SK-N-SH treated with all-trans-retinoic acid at 6 μM for 48 hours (cell line): ENCODE data around the gene SPG7.

Source experiments
- ATAC-seq: fragments of 200-7000 bp; cut with Tn5 transposase; 3 replicates; pipeline ENCODE4 v1.9.1; 2020; ENCODE audit warnings: mild to moderate bottlenecking, moderate library complexity
- ARNTL ChIP-seq: fragments of 450-650 bp; formaldehyde crosslinking; IDR thresholded peaks from 2 replicates; pipeline ENCODE4 v1.5.0; 2020; ENCODE audit warnings: low read depth, mild to moderate bottlenecking, moderate library complexity, borderline replicate concordance
- BACH2 ChIP-seq: fragments of 250-450 bp; sonication (Bioruptor Pico); IDR thresholded peaks from 2 replicates; pipeline ENCODE4 v1.9.0; 2021; ENCODE audit warnings: mild to moderate bottlenecking, borderline replicate concordance
- CREB5 ChIP-seq: fragments of 250-450 bp; sonication (Bioruptor Pico); IDR thresholded peaks from 2 replicates; pipeline ENCODE4 v1.5.1; 2020; ENCODE audit warnings: low read depth, mild to moderate bottlenecking, moderate library complexity
- CSDC2 ChIP-seq: fragments of 250-450 bp; sonication (Bioruptor Pico); IDR thresholded peaks from 2 replicates; pipeline ENCODE4 v1.5.0; 2020; ENCODE audit warnings: mild to moderate bottlenecking, moderate library complexity
- ESRRG ChIP-seq: fragments of 250-450 bp; sonication (Bioruptor Pico); IDR thresholded peaks from 2 replicates; pipeline ENCODE4 v1.6.1; 2021; ENCODE audit warnings: mild to moderate bottlenecking
- GLIS3 ChIP-seq: fragments of 250-450 bp; sonication (Bioruptor Pico); IDR thresholded peaks from 2 replicates; pipeline ENCODE4 v1.5.0; 2020; ENCODE audit warnings: mild to moderate bottlenecking, moderate library complexity
- ISL1 ChIP-seq: fragments of 250-450 bp; sonication (Bioruptor Pico); IDR thresholded peaks from 2 replicates; pipeline ENCODE4 v2.1.2; 2022; ENCODE audit warnings: mild to moderate bottlenecking, moderate library complexity
- OSR1 ChIP-seq: fragments of 250-450 bp; sonication (Bioruptor Pico); IDR thresholded peaks from 2 replicates; pipeline ENCODE4 v1.8.0; 2022; ENCODE audit warnings: moderate library complexity, mild to moderate bottlenecking, inconsistent platforms
- PPARA ChIP-seq: fragments of 250-450 bp; sonication (Bioruptor Pico); IDR thresholded peaks from 2 replicates; pipeline ENCODE4 v1.5.0; 2020; ENCODE audit warnings: mild to moderate bottlenecking, borderline replicate concordance
- RARB ChIP-seq: fragments of 250-450 bp; sonication (Bioruptor Pico); IDR thresholded peaks from 2 replicates; pipeline ENCODE4 v1.8.0; 2021; ENCODE audit warnings: mild to moderate bottlenecking, moderate library complexity
- SNAI2 ChIP-seq: fragments of 250-450 bp; sonication (Bioruptor Pico); IDR thresholded peaks from 2 replicates; pipeline ENCODE4 v1.5.0; 2020; ENCODE audit warnings: mild to moderate bottlenecking, moderate library complexity
- TCF4 ChIP-seq: fragments of 250-450 bp; sonication (Bioruptor Pico); IDR thresholded peaks from 2 replicates; pipeline ENCODE4 v1.8.0; 2021; ENCODE audit warnings: mild to moderate bottlenecking, moderate library complexity, borderline replicate concordance
- TSHZ2 ChIP-seq: fragments of 250-450 bp; sonication (Bioruptor Pico); IDR thresholded peaks from 2 replicates; pipeline ENCODE4 v1.5.0; 2020; ENCODE audit warnings: mild to moderate bottlenecking, moderate library complexity
- ZFP3 ChIP-seq: fragments of 250-450 bp; sonication (Bioruptor Pico); IDR thresholded peaks from 2 replicates; pipeline ENCODE4 v1.5.0; 2020; ENCODE audit warnings: mild to moderate bottlenecking, moderate library complexity
- ZFP30 ChIP-seq: fragments of 450-650 bp; formaldehyde crosslinking; IDR thresholded peaks from 2 replicates; pipeline ENCODE4 v1.5.0; 2022; ENCODE audit warnings: mild to moderate bottlenecking, moderate library complexity
- ZNF565 ChIP-seq: fragments of 450-650 bp; formaldehyde crosslinking; conservative IDR thresholded peaks from 2 replicates; pipeline ENCODE4 v1.5.0; 2020; ENCODE audit warnings: low read depth, mild to moderate bottlenecking, moderate library complexity
- ZNF70 ChIP-seq: fragments of 450-650 bp; formaldehyde crosslinking; IDR thresholded peaks from 2 replicates; pipeline ENCODE4 v1.5.0; 2020; ENCODE audit warnings: mild to moderate bottlenecking, moderate library complexity
- ZNF8 ChIP-seq: fragments of 450-650 bp; formaldehyde crosslinking; IDR thresholded peaks from 2 replicates; pipeline ENCODE4 v1.5.0; 2020; ENCODE audit warnings: mild to moderate bottlenecking, moderate library complexity
- TF ChIP-seq, protein P1 (sequence below): fragments of 250-450 bp; sonication (Bioruptor Pico); IDR thresholded peaks from 2 replicates; pipeline ENCODE4 v1.8.0; 2021; ENCODE audit warnings: low read depth, mild to moderate bottlenecking, moderate library complexity, borderline replicate concordance
- TF ChIP-seq, protein P2 (sequence below): fragments of 250-450 bp; sonication (Bioruptor Pico); IDR thresholded peaks from 2 replicates; pipeline ENCODE4 v1.5.1; 2021; ENCODE audit warnings: mild to moderate bottlenecking, moderate library complexity
- TF ChIP-seq, protein P3 (sequence below): fragments of 250-450 bp; sonication (Bioruptor Pico); IDR thresholded peaks from 2 replicates; pipeline ENCODE4 v1.8.0; 2020; ENCODE audit warnings: mild to moderate bottlenecking, moderate library complexity, borderline replicate concordance

The SPG7 gene

GRCh38 chr16:89540557-89540956, 32.4 kb downstream of the SPG7 start:
- TF ChIP-seq ZFP3 (CRISPR knock-in tag) (no peak), PPARA (CRISPR knock-in tag) (no peak), BACH2 (CRISPR knock-in tag) (no peak), ZNF8 (CRISPR knock-in tag) (no peak), RARB (CRISPR knock-in tag) (no peak), CREB5 (no peak), ZFP30 (CRISPR knock-in tag) (no peak)
- TF ChIP-seq, protein P1, sequence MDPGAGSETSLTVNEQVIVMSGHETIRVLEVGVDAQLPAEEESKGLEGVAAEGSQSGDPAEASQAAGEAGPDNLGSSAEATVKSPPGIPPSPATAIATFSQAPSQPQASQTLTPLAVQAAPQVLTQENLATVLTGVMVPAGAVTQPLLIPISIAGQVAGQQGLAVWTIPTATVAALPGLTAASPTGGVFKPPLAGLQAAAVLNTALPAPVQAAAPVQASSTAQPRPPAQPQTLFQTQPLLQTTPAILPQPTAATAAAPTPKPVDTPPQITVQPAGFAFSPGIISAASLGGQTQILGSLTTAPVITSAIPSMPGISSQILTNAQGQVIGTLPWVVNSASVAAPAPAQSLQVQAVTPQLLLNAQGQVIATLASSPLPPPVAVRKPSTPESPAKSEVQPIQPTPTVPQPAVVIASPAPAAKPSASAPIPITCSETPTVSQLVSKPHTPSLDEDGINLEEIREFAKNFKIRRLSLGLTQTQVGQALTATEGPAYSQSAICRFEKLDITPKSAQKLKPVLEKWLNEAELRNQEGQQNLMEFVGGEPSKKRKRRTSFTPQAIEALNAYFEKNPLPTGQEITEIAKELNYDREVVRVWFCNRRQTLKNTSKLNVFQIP (CRISPR knock-in tag): no peak
- no peak for ATAC-seq

DNA sequence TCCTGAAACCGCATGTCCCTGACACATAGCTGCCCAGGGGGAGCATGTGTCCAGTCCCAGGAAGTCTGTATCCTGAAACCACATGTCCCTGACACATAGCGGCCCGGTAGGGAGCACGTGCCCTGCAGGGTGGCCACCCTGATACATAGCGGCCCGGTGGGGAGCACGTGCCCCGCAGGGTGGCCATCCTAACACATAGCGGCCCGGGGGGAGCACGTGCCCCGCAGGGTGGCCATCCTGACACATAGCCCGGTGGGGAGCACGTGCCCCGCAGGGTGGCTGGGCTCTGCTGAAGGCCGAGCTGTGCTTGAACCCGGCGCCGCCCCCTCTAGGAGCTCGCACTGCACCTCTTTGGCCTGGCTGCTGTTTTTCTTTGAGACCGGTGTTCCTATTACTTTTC, 33.6 kb downstream of the SPG7 start:
- ATAC-seq: no peak
- TF ChIP-seq RARB (CRISPR knock-in tag) (no peak), ZNF565 (CRISPR knock-in tag) (no peak), ISL1 (no peak), CREB5 (no peak), ZNF70 (CRISPR knock-in tag) (no peak), PPARA (CRISPR knock-in tag) (no peak), ESRRG (no peak), CSDC2 (CRISPR knock-in tag) (no peak)
- TF ChIP-seq, protein P2, sequence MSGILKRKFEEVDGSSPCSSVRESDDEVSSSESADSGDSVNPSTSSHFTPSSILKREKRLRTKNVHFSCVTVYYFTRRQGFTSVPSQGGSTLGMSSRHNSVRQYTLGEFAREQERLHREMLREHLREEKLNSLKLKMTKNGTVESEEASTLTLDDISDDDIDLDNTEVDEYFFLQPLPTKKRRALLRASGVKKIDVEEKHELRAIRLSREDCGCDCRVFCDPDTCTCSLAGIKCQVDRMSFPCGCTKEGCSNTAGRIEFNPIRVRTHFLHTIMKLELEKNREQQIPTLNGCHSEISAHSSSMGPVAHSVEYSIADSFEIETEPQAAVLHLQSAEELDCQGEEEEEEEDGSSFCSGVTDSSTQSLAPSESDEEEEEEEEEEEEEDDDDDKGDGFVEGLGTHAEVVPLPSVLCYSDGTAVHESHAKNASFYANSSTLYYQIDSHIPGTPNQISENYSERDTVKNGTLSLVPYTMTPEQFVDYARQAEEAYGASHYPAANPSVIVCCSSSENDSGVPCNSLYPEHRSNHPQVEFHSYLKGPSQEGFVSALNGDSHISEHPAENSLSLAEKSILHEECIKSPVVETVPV (CRISPR knock-in tag): no peak

DNA sequence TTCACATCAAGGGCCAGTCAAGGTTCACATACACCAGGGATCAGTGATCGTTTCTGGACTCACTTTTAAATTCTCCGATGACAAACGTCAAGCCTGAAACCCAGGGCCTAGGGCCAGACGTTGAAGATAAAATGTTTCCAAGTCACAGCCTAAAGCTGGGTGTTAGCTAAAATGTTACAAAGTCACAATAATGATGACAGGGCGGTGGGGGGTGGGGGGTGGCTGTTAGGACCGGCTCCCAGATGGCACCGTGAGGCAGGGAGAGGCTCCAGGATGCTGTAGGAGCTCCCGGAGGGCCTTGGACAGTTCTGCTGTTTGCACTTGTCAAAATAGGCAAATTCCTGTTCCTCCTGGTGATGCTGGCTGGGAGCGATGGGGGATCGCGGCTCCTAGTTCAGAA, 35.9 kb downstream of the SPG7 start:
- TF ChIP-seq, protein P3, sequence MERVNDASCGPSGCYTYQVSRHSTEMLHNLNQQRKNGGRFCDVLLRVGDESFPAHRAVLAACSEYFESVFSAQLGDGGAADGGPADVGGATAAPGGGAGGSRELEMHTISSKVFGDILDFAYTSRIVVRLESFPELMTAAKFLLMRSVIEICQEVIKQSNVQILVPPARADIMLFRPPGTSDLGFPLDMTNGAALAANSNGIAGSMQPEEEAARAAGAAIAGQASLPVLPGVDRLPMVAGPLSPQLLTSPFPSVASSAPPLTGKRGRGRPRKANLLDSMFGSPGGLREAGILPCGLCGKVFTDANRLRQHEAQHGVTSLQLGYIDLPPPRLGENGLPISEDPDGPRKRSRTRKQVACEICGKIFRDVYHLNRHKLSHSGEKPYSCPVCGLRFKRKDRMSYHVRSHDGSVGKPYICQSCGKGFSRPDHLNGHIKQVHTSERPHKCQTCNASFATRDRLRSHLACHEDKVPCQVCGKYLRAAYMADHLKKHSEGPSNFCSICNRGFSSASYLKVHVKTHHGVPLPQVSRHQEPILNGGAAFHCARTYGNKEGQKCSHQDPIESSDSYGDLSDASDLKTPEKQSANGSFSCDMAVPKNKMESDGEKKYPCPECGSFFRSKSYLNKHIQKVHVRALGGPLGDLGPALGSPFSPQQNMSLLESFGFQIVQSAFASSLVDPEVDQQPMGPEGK (CRISPR knock-in tag): no peak
- no peak for TF ChIP-seq BACH2 (CRISPR knock-in tag)
- no peak for TF ChIP-seq ZNF70 (CRISPR knock-in tag)
- no peak for TF ChIP-seq ESRRG
- no peak for TF ChIP-seq ZFP30 (CRISPR knock-in tag)
- no peak for TF ChIP-seq ZNF565 (CRISPR knock-in tag)
- TF ChIP-seq ARNTL: no peak
- TF ChIP-seq, protein P1 (CRISPR knock-in tag): no peak
- TF ChIP-seq OSR1 (CRISPR knock-in tag): no peak
- TF ChIP-seq, protein P2 (CRISPR knock-in tag): no peak
- no peak for TF ChIP-seq CREB5
- TF ChIP-seq ZFP3 (CRISPR knock-in tag): no peak
- no peak for TF ChIP-seq GLIS3
- no peak for TF ChIP-seq TCF4 (CRISPR knock-in tag)
- no peak for TF ChIP-seq RARB (CRISPR knock-in tag)
- no peak for TF ChIP-seq CSDC2 (CRISPR knock-in tag)
- TF ChIP-seq TSHZ2 (CRISPR knock-in tag): no peak
- no peak for TF ChIP-seq ZNF8 (CRISPR knock-in tag)
- no peak for TF ChIP-seq SNAI2 (CRISPR knock-in tag)
- TF ChIP-seq PPARA (CRISPR knock-in tag): no peak
- ATAC-seq: no peak
